HG03097 (cell line): Measurements from ENCODE around the gene UNCX.

Source experiments
- ATAC-seq: cut with Tn5 transposase; IDR thresholded peaks from one replicate; pipeline ENCODE4 v1.9.1; 2021; ENCODE audit not compliant: unreplicated experiment, low FRiP score

Gene UNCX

GRCh38 chr7:1214516-1214915 is 18.2 kb upstream of the UNCX start:
- ATAC-seq = no peak

- no peak for ATAC-seq
These were observed 14.0 kb upstream of the UNCX start for GRCh38 chr7:1218541-1219165.

DNA sequence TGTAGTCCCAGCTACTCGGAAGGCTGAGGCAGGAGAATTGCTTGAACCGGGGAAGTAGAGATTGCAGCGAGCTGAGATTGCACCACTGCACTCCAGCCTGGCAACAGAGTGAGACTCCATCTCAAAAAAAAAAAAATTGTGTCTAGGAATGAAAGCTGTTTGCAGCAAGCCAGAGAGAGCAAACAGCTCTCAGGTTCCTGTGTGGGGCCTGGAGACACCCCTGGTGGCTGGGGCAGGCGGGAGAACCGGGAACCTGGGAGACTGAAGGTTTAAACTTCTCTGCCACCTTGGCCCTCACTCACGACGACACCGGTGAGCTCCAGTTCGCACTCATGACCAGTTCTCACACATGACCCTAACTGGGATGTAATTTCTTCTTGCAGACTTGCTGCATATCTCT is 13.2 kb upstream of the UNCX start:
- ATAC-seq = no peak

- no peak for ATAC-seq
These were observed 12.5 kb upstream of the UNCX start for GRCh38 chr7:1220000-1220726.

DNA sequence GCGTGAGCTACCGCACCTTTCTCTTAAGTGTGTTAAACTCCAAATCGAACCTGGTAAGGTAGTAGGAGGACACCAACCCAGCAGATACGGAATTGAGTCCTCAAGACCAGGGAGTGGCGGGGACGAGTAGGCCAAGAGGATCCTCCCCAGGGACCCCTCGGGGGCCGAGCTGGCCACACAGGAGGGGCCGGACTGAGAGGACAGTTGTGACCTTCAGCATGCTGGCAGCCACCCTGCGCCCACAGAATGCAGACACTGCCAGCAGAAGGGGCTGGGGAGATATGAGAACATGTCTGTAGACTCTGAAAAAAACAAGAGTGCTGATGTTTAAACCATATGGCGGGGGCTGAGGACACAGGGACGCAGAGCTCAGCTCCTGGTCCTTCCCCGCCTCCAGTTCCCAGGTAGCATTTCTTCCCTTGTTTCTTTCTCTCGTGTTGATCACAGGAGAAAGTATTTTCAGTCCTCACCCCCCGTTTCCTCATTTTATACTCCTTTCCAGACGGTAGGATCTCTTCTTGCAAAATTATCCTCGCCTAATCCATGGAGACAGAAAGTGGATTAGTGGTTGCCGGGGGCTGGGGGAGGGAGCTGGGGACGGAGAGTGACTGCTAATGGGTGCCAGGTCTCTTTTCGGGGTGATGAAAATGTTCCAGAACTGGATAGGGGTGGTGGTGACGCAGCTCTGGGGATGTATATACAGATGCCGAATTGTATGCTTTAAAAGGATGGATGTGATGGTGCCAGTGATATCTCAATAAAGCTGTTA is 11.5 kb upstream of the UNCX start:
- ATAC-seq = no peak

DNA sequence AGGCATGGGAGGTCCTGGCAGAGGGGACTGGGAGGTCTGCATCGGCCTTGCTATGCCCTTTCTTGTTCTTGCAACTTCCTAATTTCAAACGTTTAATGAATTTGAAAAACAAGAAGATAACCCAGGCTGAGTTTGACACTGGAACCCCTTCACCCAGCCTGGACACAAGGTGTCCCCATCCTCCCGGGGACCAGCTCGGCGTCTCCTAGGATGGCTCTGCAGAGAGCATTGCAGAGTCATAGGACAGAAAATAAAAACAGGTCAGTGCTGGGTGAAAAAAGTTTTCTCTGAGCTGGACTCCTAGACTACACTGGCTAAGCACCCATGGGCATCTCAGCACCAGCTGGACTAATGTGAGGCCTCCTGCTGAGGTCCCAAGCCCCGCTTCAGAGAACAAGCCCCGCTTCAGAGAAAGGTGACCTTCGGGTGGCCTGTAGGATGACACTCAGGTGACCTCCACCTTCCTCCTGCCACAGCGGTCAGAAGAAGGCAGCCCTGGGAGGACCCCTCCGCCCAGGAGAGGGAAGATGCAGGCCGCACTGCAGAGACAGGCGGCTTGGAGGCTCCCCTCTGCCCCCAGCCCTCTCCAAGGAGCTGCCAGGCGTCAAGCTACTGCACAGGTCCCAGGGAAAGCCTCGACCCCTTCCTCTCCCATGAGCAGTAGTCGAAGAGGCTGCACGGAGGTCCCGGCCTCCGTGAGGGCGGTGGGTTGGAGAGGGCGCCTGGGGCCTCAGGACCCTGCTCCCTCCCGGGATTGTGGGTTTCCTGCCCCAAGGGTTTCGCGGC is 9.3 kb upstream of the UNCX start:
- no peak for ATAC-seq

DNA sequence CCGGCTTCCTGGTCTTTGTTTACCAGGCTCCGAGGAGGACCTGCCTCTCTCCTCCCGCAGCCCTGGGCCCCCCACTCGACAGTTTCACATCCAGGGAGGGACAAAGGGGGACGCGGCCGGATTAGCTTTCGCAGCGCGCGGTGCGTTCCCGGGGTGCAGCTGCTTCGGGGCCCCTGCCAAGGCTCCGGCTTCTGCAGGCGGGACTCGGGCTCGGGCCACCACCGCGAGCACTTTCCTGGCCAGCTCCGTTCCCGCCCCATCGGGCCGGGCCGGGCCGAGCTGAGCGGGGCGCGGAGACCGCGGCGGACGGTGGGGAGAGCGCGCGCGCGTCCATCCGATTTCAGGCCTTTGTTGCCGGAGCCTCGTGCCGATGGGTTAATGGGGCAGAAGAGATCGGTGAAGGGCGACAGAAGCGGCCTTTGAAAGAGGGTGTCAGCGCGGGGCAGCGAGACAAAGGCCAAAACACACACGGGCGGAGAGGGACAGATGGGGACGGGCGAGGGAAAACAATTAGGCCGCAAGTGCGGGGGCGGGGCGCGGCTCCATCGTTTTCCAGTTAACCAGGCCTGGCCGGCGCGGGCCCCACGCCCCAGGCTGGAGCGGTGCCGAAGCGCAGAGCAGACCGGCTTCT is 8.5 kb upstream of the UNCX start:
- no peak for ATAC-seq

- no peak for ATAC-seq
These were observed 7.6 kb upstream of the UNCX start for GRCh38 chr7:1225030-1225429.

- ATAC-seq = no peak
These were observed 7.1 kb upstream of the UNCX start for GRCh38 chr7:1225441-1226185.

DNA sequence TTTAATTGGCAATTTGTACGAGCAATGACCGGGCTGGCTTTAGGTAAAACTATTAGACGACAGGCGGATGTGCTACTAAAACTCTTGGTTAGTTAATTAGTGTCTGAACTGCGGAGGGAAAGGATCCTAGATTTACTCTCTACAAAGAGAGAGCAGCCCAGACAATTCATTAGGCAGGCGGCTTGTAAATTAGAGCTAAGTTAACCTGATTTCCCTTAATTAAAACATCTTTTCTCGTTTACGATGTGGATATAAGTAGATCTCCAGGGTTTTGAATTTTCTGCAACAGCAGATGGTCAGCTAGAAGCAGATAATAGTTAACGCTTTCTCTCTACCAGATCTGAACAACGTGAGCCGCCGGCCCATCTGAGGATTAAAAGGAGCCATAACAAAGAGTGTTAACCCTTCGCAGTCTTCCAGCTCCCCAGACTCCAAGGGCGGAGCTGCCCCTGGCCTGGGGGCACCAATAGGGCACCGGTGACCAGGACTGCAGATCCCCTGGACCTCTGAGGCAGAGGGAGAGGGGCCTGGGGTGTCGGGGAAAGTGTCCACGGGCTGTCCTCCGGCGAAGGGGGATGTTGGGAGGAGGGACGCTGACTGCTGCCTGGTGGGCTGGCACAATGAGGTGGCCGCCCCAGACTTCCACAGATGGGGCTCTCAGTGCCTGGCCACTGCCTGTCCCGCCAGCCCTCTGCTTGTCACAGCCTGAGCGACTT is 6.3 kb upstream of the UNCX start:
- no peak for ATAC-seq

- ATAC-seq = no peak
These were observed 5.4 kb upstream of the UNCX start for GRCh38 chr7:1227071-1227804.

- ATAC-seq = no peak
These were observed 4.7 kb upstream of the UNCX start for GRCh38 chr7:1227814-1228544.

GRCh38 chr7:1228545-1229201 is 4.0 kb upstream of the UNCX start:
- no peak for ATAC-seq

- no peak for ATAC-seq
These were observed 3.3 kb upstream of the UNCX start for GRCh38 chr7:1229202-1229947.

DNA sequence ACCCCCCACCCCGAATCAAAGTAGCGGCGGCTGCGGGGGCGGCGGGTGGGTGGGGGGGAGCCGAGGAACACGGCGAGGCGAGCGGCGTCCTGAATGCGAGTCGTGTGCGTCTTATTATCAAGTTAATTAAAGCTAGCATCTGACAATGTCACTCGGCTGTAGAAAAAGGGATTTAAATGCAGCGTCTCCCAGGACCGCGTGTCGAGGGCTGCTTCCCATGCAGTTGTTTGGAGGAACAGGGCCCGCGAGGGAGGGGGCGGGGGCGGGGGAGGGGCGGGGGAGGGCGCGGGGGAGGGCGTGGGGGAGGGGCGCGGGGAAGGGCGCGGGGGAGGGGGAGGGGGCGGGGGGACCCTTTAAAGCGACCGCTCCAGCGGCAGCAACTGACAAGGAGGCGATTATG is 2.7 kb upstream of the UNCX start:
- ATAC-seq = no peak

DNA sequence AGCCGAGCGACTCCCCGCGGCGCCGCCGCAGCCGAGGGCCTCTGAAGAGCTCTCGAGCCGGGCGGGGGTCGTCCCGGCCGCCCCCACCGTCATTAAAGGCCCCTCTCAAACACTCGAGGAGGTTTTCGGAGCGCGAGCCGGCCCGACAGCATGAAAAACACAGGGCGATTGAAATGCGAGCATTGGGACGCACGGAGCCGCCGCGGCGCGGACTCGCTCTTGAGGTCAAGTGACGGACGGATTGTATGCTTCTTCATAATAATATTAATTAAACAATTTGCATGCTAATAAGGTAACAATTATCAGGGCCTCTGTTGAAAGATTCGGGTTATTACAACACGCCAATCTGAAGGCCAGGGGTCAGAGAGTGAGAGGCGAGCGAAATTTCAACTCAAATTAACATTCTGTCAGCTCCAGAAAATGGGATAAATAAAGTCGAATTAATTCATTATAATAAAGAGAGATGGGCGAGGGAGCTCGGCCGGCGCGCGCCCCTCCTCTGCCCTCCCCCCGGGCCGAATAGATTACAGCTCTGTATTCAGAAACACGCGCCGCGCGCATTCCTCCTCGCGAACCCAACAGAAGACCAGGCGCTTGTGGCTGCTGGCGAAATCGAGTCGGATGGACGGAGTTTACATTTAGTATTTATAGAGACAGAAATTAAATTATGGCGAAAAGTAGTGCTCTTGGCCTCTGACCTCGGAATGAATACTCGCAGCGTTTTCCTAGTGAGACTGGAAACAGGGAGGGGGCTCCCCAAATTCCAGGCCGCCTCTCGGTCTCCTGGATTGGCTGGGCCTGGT is 2.1 kb upstream of the UNCX start:
- no peak for ATAC-seq
